OCI-LY7 (cell line): Measurements from ENCODE around the gene EIF2S3. TPM values are rescaled to one million over a fixed set of nuclear protein-coding genes. Genes with fewer than 3 reads are reported as not detected.

Source experiments
- BruUV-seq: library from RNA; stranded (reverse); fragments of 400-500 nt; replicated peaks from 2 replicates; lab custom pipeline; 2021; lab: Mats Ljungman, UMichigan
- CTCF ChIA-PET: fragments of 300-600 bp; sonication (Branson Sonifier 250); formaldehyde crosslinking; loops from one replicate; lab custom pipeline; 2022; ENCODE audit warnings: antibody characterized with exemption; ENCODE audit not compliant: unreplicated experiment; lab: Charles Lee
- POLR2A ChIA-PET: fragments of 300-600 bp; sonication (Branson Sonifier 250); formaldehyde crosslinking; loops from one replicate; lab custom pipeline; 2022; ENCODE audit warnings: antibody characterized with exemption; lab: Charles Lee
- DNase-seq: peaks from one replicate; pipeline ENCODE4 v3.0.0-alpha.2; 2015; ENCODE audit warnings: low spot score
- H2AFZ ChIP-seq: fragments of 200-600 bp; sonication (generic), shearing (Covaris generic); 2 replicates; pipeline ENCODE4 v1.6.1; 2014; ENCODE audit warnings: mild to moderate bottlenecking, antibody characterized with exemption, low read length, moderate library complexity
- H3K27ac ChIP-seq: fragments of 200-600 bp; sonication (generic); 2 replicates; pipeline ENCODE4 v1.5.1; 2014; ENCODE audit warnings: mixed run types, low read depth, mild to moderate bottlenecking, moderate library complexity, low read length, inconsistent platforms; ENCODE audit not compliant: poor library complexity, severe bottlenecking
- H3K36me3 ChIP-seq: fragments of 200-600 bp; sonication (generic); 2 replicates; pipeline ENCODE4 v1.6.1; 2014; ENCODE audit warnings: mild to moderate bottlenecking, antibody characterized with exemption, low read length, moderate library complexity, mixed read lengths; ENCODE audit not compliant: insufficient read depth
- H3K4me1 ChIP-seq: fragments of 200-600 bp; sonication (generic); 2 replicates; pipeline ENCODE4 v1.5.1; 2014; ENCODE audit warnings: mild to moderate bottlenecking, low read length; ENCODE audit not compliant: insufficient read depth, poor library complexity, severe bottlenecking
- H3K4me2 ChIP-seq: fragments of 200-600 bp; sonication (generic); 2 replicates; pipeline ENCODE4 v1.6.1; 2014; ENCODE audit warnings: mild to moderate bottlenecking, low read length
- H3K4me3 ChIP-seq: fragments of 200-600 bp; sonication (generic); 2 replicates; pipeline ENCODE4 v1.5.1; 2014; ENCODE audit warnings: mild to moderate bottlenecking, low read depth, low read length; ENCODE audit not compliant: poor library complexity, severe bottlenecking
- H3K79me2 ChIP-seq: fragments of 200-600 bp; sonication (generic); 2 replicates; pipeline ENCODE4 v1.6.1; 2016; ENCODE audit warnings: low read depth, mild to moderate bottlenecking, low read length, moderate library complexity, mixed read lengths; ENCODE audit not compliant: insufficient read depth
- H3K9me2 ChIP-seq: fragments of 200-600 bp; sonication (generic); 2 replicates; pipeline ENCODE4 v1.6.1; 2016; ENCODE audit warnings: mild to moderate bottlenecking, low read length, mixed read lengths; ENCODE audit not compliant: insufficient read depth
- H3K9me3 ChIP-seq: fragments of 200-600 bp; sonication (generic); 2 replicates; pipeline ENCODE4 v1.6.1; 2014; ENCODE audit warnings: mild to moderate bottlenecking, mixed run types, low read length, mixed read lengths
- H4K20me1 ChIP-seq: fragments of 200-600 bp; sonication (generic); 2 replicates; pipeline ENCODE4 v1.6.1; 2014; ENCODE audit warnings: mild to moderate bottlenecking, antibody characterized with exemption, low read length, moderate library complexity, mixed read lengths; ENCODE audit not compliant: insufficient read depth
- EZH2phosphoT487 ChIP-seq: fragments of 200-600 bp; sonication (generic); IDR thresholded peaks from 2 replicates; pipeline ENCODE4 v1.6.1; 2018; ENCODE audit warnings: low read depth, borderline replicate concordance, mild to moderate bottlenecking, mixed run types, antibody characterized with exemption, low read length, moderate library complexity, mixed read lengths
- intact Hi-C: fragments of 100-400 bp; cut with micrococcal nuclease; formaldehyde crosslinking; loops from one replicate; pipeline ENCODE4 v1.10.0; 2022; ENCODE audit not compliant: unreplicated experiment
- total RNA-seq, 2 experiments: library from RNA; depleted of rRNA in 1 of 2; stranded (reverse); fragments of >200 nt in 1 of 2; shearing (Covaris generic) in 1 of 2; gene quantifications; 2 replicates each; pipeline ENCODE4 v1.2.3, GENCODE V29; 2014 to 2022
- TF ChIP-seq, protein P1 (sequence below): fragments of 200-600 bp; sonication (generic); conservative IDR thresholded peaks from 2 replicates; pipeline ENCODE4 v1.5.1; 2014; ENCODE audit warnings: mild to moderate bottlenecking, antibody characterized with exemption, low read length, moderate library complexity, mixed read lengths

The EIF2S3 gene
- total RNA-seq, 2 experiments from 2014 or later: 243 to 405 TPM

DNA sequence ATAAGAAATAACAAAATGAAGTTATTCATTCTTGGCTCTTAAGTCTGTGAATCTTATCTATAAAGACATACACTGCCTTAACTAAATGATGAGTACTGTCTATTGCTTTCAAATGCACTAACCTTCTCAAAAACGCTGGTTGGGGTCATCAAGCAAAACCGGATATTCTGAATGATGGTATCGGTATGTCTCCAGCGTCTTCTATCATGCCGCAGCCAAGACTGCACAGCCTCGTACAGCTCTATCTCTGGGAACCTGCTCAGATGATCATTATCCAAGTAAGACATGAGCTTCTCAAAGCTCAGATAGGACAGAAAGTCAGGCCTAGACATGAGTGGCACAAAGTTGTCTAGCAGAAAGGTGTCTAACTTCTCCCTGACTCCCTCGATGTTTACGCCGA, 48.9 kb upstream of the EIF2S3 start:
- TSS peak; percentile 36 for BruUV-seq
- no peak overlapping the region for H3K4me2 ChIP-seq

GRCh38 chrX:24012266-24012665, 42.5 kb upstream of the EIF2S3 start:
- Histone ChIP-seq H3K4me1 (no peaks in the 10 kb centered on the region), H3K79me2 (peaks cover 80% of the 10 kb centered on the region), H3K9me3 (no peaks in the 10 kb centered on the region), H4K20me1 (peaks cover 5% of the 10 kb centered on the region; the same call in 1 of the 2 replicates), H3K36me3 (peaks cover 49% of the 10 kb centered on the region), H2AFZ (no peak overlapping the region), H3K4me3 (no peak overlapping the region), H3K4me2 (no peak overlapping the region), H3K27ac (no peak overlapping the region), H3K9me2 (no peaks in the 10 kb centered on the region)
- CTCF ChIA-PET: no interaction called here
- no peak for DNase-seq
- intact Hi-C loops: no loop called here
- POLR2A ChIA-PET: no interaction called here
- BruUV-seq: no TSS peak
- no peak for TF ChIP-seq EZH2phosphoT487
- TF ChIP-seq, protein P1, sequence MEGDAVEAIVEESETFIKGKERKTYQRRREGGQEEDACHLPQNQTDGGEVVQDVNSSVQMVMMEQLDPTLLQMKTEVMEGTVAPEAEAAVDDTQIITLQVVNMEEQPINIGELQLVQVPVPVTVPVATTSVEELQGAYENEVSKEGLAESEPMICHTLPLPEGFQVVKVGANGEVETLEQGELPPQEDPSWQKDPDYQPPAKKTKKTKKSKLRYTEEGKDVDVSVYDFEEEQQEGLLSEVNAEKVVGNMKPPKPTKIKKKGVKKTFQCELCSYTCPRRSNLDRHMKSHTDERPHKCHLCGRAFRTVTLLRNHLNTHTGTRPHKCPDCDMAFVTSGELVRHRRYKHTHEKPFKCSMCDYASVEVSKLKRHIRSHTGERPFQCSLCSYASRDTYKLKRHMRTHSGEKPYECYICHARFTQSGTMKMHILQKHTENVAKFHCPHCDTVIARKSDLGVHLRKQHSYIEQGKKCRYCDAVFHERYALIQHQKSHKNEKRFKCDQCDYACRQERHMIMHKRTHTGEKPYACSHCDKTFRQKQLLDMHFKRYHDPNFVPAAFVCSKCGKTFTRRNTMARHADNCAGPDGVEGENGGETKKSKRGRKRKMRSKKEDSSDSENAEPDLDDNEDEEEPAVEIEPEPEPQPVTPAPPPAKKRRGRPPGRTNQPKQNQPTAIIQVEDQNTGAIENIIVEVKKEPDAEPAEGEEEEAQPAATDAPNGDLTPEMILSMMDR: no peak

More for the DNA sequence above, 48.9 kb upstream of the EIF2S3 start:
- Histone ChIP-seq H3K9me3 (no peaks in the 10 kb centered on the region), H3K9me2 (no peaks in the 10 kb centered on the region), H3K4me1 (peaks cover 7% of the 10 kb centered on the region), H3K4me3 (no peak overlapping the region), H3K27ac (no peak overlapping the region), H3K36me3 (peaks cover 58% of the 10 kb centered on the region), H2AFZ (no peak overlapping the region), H4K20me1 (no peaks in the 10 kb centered on the region), H3K79me2 (peaks cover 74% of the 10 kb centered on the region)
- CTCF ChIA-PET: no interaction called here
- DNase-seq: no peak
- TF ChIP-seq, protein P1: no peak
- no peak for TF ChIP-seq EZH2phosphoT487
- POLR2A ChIA-PET: no interaction called here
- intact Hi-C loops: no loop called here

- intact Hi-C loops: no loop called here
- no peaks in the 10 kb centered on the region for H3K9me2 ChIP-seq
- CTCF ChIA-PET: interaction anchor here (0.6 kb wide), 1 partner anchor 269 kb away, joined by 3 read pairs; no protein-coding TSS in a partner anchor
Measured at GRCh38 chrX:24014388-24015018, 40.3 kb upstream of the EIF2S3 start.

More at GRCh38 chrX:24014388-24015018, 40.3 kb upstream of the EIF2S3 start:
- peaks cover 87% of the 10 kb centered on the region for H3K79me2 ChIP-seq
- no peak overlapping the region for H3K4me3 ChIP-seq
- no peak for DNase-seq
- no peak overlapping the region for H3K4me2 ChIP-seq
- no peak overlapping the region for H2AFZ ChIP-seq
- TF ChIP-seq EZH2phosphoT487: no peak
- TF ChIP-seq, protein P1: no peak
- no peak overlapping the region for H3K27ac ChIP-seq
- POLR2A ChIA-PET: interaction anchor here (0.5 to 2.0 kb wide), 4 partner anchors 18 to 210 kb away, joined by 3 to 6 read pairs (median 4); no protein-coding TSS in a partner anchor
- H3K4me1 ChIP-seq: peaks cover under 1% of the 10 kb centered on the region
- H4K20me1 ChIP-seq: peaks cover 12% of the 10 kb centered on the region
- no TSS peak for BruUV-seq
- peaks cover 61% of the 10 kb centered on the region for H3K36me3 ChIP-seq
- H3K9me3 ChIP-seq: no peaks in the 10 kb centered on the region
